ENCODE data around the gene PRCD.
A peak's percentile ranks its signal among the peaks of the same experiment; 100 is the strongest.
"Not testable (repeated sequence)": the region's sequence is repeated elsewhere in the genome, so short reads cannot be mapped to it uniquely, and the experiment has no call there.

Gene PRCD

DNA sequence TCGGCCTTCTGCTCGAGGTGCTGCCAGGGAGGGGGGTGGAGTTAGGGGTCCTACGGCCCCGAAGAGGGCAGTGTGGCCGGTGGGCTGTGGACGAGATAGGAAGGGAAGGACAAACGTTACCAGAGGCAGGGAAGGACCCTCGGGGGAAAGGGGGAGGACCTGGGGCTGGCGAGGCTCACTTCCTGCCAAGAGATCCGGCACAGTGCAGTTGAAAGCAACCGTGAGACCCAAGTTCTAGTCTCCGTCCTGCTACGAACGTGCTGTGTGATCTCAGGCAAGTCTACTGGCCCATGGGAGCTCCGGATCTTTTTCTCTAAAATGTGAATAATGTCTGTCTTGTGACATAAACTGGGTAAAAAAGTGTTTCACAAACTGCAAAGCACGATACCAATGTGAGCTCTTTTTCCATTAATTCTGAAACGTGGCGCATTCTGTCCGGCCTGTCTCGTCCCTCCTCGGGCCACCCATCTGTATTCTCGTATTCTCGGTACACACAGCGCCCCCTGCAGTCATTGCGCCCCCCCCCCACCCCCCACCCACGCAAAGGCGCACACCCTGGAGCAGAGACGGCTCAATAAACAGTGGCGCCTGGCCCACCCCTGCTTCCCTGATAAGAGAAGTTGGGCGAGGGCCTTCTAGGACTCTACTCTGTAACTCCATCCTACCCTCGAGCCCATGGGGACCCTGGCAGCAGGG lies 11.2 kb upstream of the PRCD start:
- DNase-seq = no peak

DNA sequence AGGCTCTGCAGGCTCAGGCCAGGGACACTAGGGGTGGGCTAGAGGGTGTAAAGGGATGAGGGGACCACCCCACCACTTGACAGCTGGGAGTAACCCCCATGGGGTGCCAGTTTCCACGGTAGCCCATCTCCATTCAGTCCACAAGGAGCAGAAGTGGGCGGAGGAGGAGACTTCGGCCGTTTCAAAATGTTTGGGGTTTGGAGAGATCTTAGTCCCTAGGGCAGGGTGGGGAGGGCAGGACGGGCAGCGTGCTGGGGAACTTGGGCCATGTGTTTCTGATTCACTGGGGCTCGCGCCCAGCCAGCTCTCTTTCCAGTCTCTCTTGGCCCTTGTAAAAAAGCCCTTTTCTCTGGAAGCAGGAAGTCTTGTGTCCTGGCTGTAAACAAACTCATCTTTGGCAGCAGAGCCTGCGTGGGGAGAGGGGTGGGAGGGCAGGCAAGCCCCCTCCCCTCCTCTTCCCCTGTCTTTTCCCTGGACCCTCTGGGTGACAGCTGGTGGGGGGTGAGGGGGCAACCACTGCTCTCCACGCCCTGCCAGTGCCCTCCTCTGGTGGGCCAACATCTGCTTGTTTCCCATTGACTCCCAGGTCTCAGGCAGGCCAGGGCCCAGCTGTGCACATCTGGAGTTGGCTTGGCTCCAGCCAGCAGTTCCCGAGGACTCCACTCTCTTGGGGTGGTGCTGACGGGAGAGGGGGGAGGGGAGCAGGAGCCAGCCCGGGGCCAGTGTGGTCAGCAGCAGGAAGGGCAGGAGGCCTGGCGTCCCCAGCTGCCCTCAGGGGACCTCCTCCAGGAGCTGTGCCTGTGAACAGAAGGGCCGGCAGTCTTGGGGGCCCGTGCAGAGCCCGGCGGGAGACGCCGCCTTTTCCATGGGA lies 10.4 kb upstream of the PRCD start:
- no peak for DNase-seq

- no peak for DNase-seq
Measured at GRCh38 chr17:76530095-76530723, 9.6 kb upstream of the PRCD start.

GRCh38 chr17:76530811-76531485 lies 8.9 kb upstream of the PRCD start:
- DNase-seq = no peak

GRCh38 chr17:76531486-76532038 lies 8.3 kb upstream of the PRCD start:
- DNase-seq = no peak

DNA sequence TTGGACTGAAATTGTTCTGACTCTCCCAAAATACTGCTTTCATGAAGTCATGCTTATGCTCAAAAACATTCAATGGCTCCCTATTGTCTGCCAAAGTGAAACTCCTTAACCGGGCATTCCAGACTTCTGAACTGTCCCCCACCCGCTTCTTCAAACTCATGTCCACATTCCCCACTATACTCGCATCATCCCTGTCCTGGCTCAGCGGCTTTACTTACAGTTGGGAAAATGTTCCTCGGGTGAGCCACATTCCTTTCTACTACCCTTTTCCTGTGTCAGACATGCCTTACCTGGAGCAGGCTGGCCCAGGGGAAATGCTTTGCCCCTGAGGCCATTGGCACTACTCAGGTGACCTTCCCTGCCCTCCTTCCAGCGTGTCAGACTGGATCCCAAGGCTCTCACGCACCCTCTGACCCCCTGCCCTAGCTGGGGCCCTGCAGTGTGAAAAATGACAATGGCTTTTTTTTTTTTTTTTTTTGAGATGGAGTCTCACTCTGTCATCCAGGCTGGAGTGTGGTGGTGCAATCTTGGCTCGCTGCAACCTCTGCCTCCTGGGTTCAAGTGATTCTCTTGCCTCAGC lies 7.7 kb upstream of the PRCD start:
- no peak for DNase-seq

DNA sequence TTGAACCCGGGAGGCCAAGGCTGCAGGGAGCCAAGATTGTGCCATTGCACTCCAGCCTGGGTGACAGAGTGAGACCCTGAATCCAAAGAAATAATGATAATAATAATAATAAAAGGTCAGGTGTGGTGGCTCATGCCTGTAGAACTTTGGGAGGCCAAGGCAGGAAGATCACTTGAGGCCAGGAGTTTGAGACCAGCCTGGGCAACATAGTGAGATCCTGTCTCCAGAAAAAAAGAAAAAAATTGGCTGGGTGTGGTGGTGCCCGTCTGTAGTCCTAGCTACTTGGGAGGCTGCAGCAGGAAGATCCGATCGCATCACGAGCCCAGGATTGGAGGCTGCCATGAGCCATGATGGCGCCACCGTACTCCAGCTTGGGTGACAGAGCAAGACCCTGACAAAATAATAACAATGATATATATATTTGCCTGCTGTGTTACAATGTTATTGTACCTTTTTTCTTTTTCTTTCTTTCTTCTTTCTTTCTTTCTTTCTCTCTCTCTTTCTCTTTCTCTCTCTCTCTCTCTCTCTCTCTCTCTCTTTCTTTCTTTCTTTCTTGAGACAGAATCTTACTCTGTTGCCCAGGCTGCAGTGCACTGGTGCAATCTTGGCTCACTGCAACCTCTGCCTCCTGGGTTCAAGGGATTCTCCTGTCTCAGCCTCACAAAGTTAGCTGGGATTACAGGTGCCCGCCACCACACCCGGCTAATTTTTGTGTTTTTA lies 6.0 kb upstream of the PRCD start:
- not testable (repeated sequence) for DNase-seq

DNA sequence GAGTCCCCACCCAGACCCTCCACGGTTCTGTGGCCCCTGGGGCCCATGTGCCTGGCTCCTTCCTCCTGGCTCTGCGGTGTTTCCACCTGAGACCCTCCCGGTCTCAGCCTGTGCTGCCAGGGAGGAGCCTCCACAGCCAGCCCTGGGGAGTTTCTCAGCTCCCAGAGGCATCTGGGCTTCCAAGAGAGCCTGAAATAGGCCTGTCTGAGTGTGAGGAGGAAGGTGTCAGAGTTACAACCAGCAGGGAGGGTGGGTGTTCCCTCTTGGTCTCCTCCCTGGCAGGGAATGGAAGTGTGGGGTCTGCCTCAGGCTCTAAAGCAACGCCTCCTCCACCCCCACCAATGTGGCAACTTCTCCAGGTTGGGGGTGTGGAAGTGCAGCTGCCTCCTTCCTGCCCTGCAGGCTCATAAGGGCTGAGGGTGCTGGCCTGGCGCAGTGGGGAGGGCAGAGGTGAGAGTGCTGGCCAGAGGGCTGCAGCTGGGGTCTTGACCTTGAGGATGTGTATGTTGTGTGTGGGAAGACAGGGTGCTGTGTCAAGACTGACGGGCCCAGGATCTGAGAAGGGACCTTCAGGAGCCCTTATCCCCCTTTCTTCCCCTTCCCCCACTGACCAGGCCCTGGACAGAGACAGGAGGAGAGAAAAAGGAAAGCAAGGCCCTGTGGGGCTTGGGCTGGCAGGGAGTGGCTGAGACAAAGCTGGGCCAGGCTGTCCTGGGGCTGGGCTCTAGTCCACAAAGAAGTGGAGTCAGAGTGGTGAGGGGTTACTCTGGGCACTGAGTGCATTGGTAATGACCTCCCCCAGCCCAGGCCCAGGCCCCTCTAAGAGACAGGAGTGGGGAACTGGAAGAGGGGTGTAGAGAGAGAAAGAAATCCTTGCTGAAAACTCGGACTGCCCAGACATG lies 4.8 kb upstream of the PRCD start:
- no peak for DNase-seq

DNA sequence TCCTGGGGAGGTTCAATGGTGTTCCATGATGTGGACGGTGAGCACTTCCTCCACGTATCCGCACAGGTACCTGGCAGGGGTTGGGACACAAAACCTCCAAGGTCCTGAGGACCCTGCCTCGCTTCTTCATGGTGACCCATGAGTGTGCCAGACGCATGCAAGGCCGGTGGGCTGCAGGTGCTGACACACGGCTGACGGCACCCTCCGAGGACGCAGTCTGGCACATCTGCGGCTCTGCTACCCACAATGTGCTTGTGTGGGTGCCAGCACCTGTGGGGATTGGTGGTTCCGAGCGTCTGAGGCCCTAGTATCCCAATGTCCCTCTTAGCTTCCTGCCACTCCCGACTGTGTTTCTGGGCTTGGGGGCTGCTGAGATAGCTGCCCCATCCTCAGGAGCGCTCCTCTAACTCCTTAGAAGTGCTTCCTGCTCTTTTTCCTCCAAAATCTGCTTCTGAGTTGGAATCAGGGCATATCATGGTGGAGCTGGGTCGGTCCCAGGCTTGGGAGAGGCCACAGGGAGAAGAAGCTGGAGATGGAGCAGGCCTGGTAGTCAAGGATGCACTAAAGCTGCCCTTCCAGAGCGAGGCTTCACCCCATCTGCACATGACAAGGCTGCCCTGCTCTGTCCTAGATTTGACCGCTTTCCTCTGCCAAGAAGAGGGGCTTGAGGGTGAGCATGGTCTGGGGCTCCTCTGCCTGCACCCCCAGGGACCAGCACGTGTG lies 3.9 kb upstream of the PRCD start:
- no peak for DNase-seq

DNA sequence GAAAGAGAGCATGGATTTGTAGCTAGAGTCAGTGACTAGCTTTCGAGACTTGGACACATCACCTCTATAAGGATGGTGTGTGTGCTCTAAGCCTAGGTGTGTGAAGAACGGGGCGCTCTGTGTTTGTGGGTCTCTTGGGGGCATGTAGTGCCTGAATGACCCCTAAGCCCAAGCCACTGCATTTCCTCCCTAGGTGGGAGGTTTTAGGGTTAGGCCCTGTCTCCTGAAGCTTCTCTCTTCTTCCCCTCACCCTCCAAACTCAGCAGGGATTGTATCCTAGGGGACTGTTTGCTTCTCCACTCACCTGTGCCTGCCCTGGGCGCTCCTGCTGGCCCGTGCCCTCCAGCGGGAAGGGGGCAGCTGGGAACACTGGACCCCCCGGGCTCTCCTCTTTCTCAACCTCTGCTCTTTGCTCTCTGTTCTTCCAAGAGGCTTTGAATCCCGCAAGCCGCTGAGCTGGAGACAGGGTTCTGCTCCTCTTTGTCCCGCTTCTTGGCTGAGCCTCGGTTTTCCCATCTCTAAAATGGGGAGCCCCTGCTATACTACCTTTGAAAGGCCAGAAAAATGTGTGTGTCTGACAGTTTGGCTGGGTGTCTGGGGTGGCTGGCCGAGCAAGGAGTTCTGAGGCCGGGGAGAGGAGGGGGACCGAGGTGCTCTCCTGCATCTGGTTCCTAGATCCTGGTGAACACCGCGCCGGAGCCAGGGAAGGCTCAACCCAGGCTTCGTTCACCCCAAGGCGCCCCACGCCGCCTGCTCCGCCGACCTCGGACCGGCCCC lies 3.1 kb upstream of the PRCD start:
- DNase-seq = no peak

- DNase-seq = no peak
Measured at GRCh38 chr17:76537288-76537577, 2.6 kb upstream of the PRCD start.

DNA sequence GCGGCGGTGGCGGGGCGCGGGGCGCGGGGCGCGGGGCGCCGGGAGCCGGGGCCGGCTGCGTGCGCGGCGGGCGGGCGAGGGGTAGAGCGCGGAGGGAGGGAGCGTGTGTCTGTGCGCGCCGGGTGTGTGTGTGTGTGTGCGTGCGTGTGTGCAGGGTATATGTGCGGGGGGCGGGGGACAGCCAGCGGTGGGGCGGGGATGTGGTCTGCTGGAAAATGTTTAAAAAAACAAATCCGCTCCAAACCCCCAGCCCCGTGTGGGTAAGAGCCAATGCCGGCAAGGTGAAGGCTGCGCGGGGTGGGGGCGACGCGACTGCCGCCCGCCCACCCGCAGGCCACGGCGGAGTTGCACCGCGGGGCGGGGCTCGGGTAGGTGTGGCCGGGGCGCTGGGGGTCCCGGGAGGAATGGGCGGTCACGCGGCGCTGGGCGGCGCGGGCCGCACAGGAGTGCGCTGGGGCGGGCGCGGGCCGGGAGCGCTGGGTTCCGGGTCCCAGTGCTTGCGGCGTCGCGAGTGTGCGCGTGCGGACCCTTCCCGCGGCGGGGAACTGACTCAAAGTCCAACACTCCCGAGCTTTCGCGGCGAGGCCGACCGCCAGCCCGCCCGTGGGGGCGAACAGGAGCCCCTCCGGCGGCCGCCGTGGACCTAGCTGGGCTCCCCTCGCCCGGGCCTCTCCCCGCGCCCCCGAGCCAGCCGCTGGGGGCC lies 2.1 kb upstream of the PRCD start, which contains the start of gene CYGB:
Gene CYGB, minus strand, starts transcription at position 132 of the 703 bp plus-strand sequence. CDS start 167 bp downstream, outside the sequence.
- no peak for DNase-seq

DNA sequence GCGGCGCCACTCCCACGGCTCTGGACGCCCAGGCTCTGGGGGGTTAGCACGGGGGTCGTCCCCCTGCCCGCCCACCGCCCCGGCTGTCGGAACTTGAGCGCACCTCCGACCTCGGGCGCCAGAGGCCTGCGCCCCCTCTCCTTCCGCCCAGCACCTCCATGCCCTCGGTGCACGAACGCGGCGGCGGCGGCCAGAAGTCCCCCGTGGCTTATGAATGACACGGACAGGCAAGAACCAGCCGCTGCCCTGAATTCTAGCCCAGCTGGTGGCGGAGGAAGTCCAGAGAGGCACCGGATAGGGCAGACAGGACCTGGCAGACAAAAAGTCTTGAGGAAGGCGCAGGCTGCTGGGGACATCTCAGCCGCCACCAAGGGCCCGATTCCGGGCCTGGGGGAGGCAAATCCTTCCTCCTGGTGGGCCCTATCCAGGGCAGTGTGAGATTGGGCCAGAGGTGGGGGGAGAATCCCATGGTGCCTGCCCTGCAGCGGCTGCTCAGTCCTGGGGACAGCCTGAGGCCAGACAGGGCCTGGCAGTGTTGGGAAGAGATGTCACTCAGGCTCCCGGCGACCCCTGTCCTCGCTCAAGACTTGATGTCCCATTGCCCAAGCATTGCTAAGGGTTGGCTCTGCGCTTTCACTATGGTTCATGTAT lies 1.4 kb upstream of the PRCD start:
- no peak for DNase-seq

DNA sequence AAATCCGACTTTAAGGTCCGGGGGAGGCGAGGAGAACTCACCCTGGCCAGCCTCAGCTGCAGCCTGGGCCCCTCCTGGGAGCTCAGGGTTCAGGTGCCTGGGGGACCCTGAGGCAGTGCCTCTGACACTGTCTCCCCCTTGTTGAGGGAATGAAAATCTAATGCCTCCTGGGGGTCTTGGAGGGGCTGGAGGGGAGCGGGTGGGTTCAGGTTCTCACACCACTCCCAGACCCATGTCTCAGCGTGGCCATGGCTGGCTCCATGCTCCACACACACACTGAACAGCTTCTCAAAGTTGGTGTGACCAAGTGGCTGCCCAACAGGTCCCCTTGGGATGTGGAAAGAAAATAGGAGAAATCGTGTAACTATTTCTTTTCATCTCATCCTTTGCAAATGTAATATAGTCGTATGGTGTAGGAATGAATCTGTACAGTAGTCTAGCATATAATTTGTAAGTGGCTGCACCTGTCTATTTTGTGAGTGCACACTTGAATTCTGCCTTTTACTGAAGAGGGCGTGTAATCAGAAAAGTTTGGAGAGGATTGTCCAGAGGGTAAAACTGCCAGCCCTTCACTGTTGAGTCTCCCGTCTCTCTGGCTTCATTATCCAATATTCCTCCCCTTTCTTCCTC lies 788 bp upstream of the PRCD start:
- DNase-seq = no peak

- peak; percentile 89 for DNase-seq
Measured at GRCh38 chr17:76540381-76541300, 797 bp downstream of the PRCD start.

GRCh38 chr17:76541739-76542454 lies 2.1 kb downstream of the PRCD start:
- DNase-seq = no peak

Measured in NCI-H2029 (cell line).